AG09319 (cell line): ENCODE measurements around the gene CCDC188.

Source experiments
- DNase-seq: peaks from one replicate; pipeline ENCODE4 v3.0.0-alpha.2; 2010; ENCODE audit warnings: low read depth; ENCODE audit errors: extremely low read depth
- CTCF ChIP-seq: IDR thresholded peaks from 2 replicates; pipeline ENCODE4 v1.5.1; 2011; ENCODE audit warnings: low read depth, mild to moderate bottlenecking, inconsistent platforms, low read length, moderate library complexity

The CCDC188 gene

GRCh38 chr22:20150381-20151275 is at the start of gene CCDC188:
TSS of gene CCDC188 (minus strand) at chr22:20151055. CDS start at chr22:20150986, 69 bp downstream.
- TF ChIP-seq CTCF, result no peak
- no peak for DNase-seq

- no peak for TF ChIP-seq CTCF
- DNase-seq, result no peak
These were observed 49.1 kb upstream of the CCDC188 start for GRCh38 chr22:20199906-20200305.

- DNase-seq, result no peak
- no peak for TF ChIP-seq CTCF
These were observed 48.6 kb upstream of the CCDC188 start for GRCh38 chr22:20199413-20199842.

- no peak for TF ChIP-seq CTCF
- no peak for DNase-seq
These were observed 47.9 kb upstream of the CCDC188 start for GRCh38 chr22:20198557-20199319.

GRCh38 chr22:20197407-20198030 is 46.7 kb upstream of the CCDC188 start:
- no peak for DNase-seq

GRCh38 chr22:20196094-20196842 is 45.4 kb upstream of the CCDC188 start:
- no peak for TF ChIP-seq CTCF

More at GRCh38 chr22:20197407-20198030, 46.7 kb upstream of the CCDC188 start:
- TF ChIP-seq CTCF, result no peak

More at GRCh38 chr22:20196094-20196842, 45.4 kb upstream of the CCDC188 start:
- DNase-seq, result no peak
